GM21576 (cell line): ENCODE data around the gene FUT1.
A peak's percentile ranks its signal among the peaks of the same experiment; 100 is the strongest.
"Not testable (repeated sequence)": the region's sequence is repeated elsewhere in the genome, so short reads cannot be mapped to it uniquely, and the experiment has no call there.

Experiments
- ATAC-seq: cut with Tn5 transposase; IDR thresholded peaks from one replicate; pipeline ENCODE4 v1.9.1; 2021; ENCODE audit warnings: mild to moderate bottlenecking, moderate library complexity; ENCODE audit not compliant: unreplicated experiment

FUT1 gene

DNA sequence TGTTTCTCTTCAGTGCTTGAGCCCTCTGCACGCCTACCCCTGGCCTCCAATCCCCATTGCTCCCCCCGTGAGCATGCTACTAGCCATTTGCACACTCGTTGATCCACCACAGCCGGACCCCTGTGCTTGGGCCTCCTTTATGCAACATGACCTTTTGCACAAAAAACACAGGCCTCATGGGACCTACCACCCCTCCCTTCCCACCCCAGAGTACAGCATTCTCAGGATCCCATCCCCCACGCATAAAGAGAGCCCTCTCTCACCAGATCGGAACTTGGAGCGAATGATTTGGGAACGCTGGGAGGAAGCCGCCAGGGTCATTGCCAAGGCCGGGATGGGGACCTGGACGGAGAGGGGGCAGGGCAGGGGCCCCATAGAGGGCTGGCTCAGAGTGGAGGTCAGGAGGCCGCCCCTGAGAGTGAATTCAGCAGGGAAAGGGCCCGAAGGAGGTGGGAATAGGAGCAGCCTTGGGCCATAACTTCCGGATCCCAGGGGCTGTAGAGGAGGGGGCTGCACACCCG, 33.7 kb downstream of the FUT1 start:
- ATAC-seq, result no peak

GRCh38 chr19:48718106-48718505, 34.3 kb downstream of the FUT1 start:
- not testable (repeated sequence) for ATAC-seq

- no peak for ATAC-seq
These were observed 35.7 kb downstream of the FUT1 start for GRCh38 chr19:48716562-48717291.

DNA sequence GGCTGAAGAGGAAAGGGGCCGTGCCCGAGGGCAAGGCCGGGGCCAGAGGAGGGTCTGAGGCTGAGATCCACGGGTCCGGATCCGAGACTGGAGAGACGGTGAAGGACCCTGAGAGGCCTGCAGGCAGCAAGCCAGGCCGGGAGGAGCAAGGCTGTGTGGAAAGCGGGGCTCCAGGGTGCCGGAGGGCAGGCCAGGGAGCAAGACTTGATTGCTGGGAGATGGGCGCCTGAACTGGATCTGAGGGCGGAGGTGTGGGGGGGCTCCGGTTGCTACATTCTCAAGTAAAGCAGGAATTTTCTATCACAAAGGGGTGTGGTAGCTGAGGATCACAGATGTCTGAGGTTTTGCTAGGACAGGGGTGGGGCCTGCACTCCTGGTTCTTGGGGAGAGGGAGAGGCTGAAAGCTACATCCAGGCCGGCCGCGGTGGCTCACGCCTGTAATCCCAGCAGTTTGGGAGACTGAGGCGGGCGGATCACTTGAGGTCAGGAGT, 36.7 kb downstream of the FUT1 start:
- ATAC-seq, result no peak

GRCh38 chr19:48714759-48715675, 37.4 kb downstream of the FUT1 start:
- no peak for ATAC-seq

- ATAC-seq, result peak; percentile 86
These were observed 38.3 kb downstream of the FUT1 start for GRCh38 chr19:48713864-48714755.

GRCh38 chr19:48713041-48713863, 39.2 kb downstream of the FUT1 start:
- ATAC-seq, result no peak

- ATAC-seq, result no peak
These were observed 41.3 kb downstream of the FUT1 start for GRCh38 chr19:48711106-48711662.

- no peak for ATAC-seq
These were observed 44.0 kb downstream of the FUT1 start for GRCh38 chr19:48708471-48708870.

DNA sequence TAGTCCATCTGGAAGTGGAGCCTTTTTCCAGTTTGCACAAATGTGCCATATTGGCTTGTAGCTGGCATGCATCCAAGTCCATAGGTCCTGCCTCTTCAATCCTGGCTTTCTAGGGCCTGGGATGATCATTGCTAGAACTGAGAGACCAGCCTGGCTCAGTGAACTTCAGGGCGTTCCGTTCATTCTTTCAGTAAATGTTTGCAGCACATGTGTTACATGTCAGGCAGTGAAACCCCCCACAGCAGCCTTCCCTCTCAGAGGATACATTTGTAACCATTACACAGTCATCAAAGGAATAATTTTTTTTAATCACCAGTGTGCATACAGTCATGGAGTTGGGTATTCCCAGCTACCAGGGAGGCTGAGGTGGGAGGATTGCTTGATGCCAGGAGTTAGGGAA, 47.0 kb downstream of the FUT1 start:
- ATAC-seq, result no peak

- ATAC-seq, result no peak
These were observed 49.1 kb downstream of the FUT1 start for GRCh38 chr19:48703316-48703715.

DNA sequence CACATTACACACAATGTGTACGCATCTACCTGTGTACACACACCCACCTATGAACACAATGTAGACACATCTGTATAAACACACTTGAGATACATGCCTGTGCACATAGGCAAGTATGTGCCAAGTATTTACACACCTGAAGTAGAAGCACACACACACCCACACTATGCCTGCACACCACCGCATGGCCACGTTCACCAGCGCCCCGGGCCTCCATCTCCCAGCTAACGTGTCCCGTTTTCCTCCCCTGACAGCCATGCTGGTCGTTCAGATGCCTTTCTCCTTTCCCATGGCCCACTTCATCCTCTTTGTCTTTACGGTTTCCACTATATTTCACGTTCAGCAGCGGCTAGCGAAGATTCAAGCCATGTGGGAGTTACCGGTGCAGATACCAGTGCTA, 49.7 kb downstream of the FUT1 start:
- ATAC-seq, result no peak

GRCh38 chr19:48698046-48698445, 54.4 kb downstream of the FUT1 start:
- ATAC-seq, result no peak
